ENCODE data around the gene HSD17B4.

Gene HSD17B4, protein sequence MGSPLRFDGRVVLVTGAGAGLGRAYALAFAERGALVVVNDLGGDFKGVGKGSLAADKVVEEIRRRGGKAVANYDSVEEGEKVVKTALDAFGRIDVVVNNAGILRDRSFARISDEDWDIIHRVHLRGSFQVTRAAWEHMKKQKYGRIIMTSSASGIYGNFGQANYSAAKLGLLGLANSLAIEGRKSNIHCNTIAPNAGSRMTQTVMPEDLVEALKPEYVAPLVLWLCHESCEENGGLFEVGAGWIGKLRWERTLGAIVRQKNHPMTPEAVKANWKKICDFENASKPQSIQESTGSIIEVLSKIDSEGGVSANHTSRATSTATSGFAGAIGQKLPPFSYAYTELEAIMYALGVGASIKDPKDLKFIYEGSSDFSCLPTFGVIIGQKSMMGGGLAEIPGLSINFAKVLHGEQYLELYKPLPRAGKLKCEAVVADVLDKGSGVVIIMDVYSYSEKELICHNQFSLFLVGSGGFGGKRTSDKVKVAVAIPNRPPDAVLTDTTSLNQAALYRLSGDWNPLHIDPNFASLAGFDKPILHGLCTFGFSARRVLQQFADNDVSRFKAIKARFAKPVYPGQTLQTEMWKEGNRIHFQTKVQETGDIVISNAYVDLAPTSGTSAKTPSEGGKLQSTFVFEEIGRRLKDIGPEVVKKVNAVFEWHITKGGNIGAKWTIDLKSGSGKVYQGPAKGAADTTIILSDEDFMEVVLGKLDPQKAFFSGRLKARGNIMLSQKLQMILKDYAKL

DNA sequence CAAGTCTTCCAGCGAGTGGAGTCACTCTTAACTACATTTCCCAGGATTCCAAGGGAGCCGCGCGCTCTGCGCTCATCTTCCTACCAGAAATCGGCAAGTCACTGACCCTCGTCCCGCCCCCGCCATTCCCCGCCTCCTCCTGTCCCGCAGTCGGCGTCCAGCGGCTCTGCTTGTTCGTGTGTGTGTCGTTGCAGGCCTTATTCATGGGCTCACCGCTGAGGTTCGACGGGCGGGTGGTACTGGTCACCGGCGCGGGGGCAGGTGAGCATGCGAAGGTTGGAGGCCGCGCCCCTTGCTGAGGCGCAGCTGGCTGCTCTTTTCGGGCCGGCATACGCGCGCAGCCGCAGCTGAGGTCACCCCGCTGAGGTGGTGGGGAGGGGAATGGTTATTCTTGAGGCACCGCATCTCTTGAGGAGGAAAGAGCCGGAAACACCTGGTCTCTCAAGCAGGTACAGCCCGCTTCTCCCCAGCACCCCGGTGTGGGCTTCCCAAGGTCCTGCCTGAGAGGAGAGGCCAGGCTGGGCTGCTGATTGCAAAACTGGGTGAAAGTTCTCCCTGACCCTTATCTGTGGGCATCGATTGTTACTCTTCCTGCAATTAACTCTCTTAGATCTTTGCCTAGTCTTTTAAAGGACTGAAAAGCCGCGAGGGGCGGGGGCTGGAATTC, at the start of gene HSD17B4:
TSS of gene HSD17B4 (plus strand) at position 125 of the 667 bp plus-strand sequence. CDS start at position 204, 79 bp downstream.
- DNase-seq, result peak; percentile 79 to 89

GRCh38 chr5:119402555-119402954, 49.7 kb upstream of the HSD17B4 start:
- DNase-seq, result no peak

- DNase-seq, result no peak
Measured at GRCh38 chr5:119404033-119404432, 48.3 kb upstream of the HSD17B4 start.

DNA sequence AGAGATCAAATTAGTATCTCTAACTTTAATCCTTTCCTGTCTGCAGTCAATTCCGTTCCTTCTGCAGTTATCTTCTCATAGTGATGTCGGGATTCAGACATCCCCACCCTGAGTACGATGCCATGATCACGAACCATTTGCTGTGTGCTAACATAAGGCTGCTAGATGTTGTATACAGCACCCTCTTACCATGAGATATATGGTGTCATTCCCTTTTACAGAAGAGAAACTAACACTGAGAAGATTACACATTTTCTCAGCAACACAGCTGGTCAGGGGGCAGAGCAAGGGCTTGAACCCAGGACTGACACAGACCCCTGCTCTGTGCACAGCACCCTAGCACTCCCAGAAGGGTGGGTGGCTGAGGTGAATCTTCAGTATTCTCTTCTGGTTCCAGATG, 46.9 kb upstream of the HSD17B4 start:
- peak in 1 of 2 donors; percentile 55 for DNase-seq

- DNase-seq, result peak; percentile 65 to 83
Measured at GRCh38 chr5:119406551-119407110, 45.7 kb upstream of the HSD17B4 start.

- no peak for DNase-seq
Measured at GRCh38 chr5:119409235-119409815, 43.0 kb upstream of the HSD17B4 start.

DNA sequence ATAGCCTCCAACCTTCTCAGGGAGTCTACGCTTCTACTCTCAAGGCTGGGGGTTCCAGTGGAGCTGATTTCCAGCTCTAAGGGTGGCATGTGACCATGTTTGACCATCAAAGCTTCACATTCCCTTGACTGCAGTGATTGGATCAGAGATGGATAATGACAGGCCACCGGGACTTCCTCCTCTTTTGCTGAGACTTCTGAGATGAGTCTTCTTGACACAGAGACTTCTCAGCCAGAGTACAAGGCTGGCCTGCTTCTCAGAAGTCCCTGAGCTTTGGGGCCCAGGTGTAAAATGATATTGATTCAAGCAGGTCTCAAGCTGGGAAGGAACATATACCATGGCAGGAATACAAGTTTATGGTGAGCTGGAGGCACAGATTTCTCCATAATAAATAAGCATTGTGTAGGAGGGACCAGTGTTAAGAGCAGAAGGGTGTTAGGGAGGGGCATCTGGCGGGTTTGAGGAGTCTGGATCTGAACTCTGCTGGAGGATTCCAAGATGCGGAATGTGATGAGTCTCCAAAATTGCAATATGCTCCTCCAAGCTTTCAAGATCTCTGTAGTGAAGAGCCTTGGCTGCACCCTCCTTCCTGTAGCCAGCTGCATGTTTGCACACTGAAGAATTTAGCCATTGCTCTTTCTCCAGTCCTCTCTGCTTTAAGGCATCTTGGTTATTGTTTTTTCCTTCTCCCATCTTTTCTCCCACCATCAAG, 41.7 kb upstream of the HSD17B4 start:
- DNase-seq, result no peak

DNA sequence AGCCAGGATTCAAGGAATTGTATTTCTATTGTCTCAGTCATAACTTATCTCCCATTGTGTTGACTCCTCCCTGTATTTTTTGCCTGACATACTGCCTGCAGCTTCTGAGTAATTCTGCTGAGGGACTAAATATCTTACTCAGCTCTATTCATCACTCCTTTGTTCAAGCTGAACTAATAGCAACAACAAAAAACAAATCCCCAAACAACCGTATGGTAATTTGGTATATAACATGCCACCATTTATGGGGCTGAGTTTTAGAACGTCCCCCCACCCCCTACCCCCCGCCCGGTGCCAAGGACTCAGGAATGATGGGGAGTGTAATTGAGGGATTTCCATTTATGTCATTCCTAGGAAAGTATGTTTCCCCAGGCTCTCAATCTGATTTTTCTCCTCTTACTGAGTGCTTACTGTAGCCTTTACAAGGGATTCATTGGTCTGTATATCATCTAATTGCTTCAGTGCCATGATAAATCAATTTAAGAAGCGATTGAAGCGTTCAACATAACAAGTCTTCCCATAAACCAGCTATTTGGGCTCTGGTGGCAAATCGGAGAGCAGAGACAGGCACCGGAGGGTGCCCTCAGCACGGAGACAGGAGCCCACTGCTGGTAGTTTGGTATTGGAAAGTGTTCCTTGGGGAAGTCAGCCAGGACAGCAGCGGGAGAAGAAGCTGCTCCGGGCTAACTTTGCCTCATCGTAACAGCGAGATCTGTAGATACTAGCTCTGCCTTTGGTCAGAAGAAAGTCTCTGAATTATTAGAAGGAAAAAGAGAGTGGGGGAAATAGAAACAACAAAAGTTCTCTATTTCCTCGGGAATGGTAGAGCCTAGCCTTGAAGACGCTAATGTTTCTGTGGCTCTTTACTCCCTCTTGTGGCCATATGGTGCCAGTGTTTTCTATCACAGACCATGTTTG, 40.7 kb upstream of the HSD17B4 start:
- DNase-seq, result peak; percentile 69 to 91

DNA sequence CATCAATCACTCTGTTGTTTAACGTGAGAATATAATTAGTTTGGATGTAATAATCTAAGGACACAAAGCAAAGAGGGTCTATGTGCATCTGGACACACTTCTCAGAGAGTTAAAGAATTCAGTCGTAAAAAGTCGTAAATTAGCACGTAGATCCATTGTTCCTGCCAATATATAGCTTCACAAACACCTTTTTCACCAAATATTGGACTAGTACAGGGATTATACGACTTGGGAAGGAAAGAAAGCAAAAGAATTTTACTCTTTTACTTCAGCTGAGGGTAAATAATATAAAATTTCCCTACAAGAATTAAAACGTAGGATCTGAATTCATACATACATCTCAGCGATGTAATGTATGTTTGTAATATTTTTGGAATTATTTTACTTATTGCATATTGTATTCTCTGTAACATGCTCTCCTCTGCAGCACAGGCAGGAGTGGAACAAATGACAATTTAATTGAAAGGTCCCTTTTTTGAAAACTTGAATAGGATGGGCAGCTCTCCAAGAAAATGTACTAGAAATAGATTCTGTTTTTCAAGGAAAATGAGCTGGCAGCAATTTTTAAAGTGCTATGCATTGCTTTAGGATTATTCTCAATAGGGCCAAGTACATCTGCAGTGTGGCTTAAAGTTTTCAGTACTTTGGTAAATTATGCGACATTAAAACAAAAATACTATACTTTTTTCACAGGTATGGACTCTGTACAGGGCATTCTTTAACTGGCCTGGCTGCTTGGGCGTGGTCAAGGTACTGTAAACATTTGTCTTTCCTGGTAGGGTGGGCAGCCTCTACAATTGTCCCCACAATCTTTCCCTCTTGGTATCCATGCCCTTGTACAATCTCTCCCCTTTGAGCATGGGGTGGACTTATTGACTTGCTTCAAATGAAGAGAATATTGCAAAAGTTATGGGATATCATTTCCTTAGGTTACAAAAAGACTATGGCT, 39.7 kb upstream of the HSD17B4 start:
- no peak for DNase-seq

DNA sequence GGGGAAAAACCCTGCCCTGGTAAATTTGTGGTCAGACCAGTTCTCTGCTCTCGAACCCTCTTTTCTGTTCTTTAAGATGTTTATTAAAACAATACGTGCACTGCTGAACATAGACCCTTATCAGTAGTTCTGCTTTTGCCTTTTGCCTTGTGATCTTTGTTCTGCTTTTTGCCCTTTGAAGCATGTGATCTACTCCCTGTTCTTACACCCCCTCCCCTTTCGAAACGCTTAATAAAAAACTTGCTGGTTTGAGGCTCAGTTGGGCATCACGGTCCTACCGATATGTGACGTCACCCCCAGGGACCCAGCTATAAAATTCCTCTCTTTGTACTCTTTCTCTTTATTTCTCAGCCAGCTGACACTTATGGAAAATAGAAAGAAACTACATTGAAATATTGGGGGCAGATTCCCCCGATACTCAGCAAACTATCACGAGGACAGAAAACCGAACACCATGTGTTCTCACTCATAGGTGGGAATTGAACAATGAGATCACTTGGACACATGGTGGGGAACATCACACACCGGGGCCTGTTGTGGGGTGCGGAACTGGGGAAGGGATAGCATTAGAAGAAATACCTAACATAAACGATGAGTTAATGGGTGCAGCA, 38.1 kb upstream of the HSD17B4 start:
- peak; percentile 66 to 88 for DNase-seq

- DNase-seq, result no peak
Measured at GRCh38 chr5:119417891-119418605, 34.2 kb upstream of the HSD17B4 start.

DNA sequence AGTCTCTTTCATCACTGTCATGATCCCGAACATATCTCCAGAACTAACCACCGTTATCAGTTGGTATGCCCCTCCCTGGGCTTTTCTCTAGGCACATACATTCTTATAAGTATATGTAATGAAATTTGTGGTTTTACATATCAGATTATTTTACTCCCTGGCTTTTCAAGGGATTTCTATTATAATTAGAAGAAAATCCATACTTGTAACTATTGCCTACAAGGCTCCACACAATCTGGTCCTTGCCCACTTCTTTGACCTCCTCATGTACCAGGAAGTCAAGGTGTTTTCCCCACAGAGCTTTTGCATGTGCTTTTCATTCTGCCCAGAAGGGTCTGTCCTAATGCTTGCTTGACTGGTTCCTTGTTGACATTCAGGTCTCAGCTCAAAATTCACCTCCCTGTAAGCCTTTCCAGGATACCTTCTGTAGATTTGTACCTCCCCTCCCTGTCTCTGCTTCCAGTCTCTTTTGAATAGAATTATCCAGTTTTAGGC, 33.6 kb upstream of the HSD17B4 start:
- peak in 1 of 2 donors; percentile 49 for DNase-seq

- peak in 1 of 2 donors; percentile 54 for DNase-seq
Measured at GRCh38 chr5:119420169-119420568, 32.1 kb upstream of the HSD17B4 start.

DNA sequence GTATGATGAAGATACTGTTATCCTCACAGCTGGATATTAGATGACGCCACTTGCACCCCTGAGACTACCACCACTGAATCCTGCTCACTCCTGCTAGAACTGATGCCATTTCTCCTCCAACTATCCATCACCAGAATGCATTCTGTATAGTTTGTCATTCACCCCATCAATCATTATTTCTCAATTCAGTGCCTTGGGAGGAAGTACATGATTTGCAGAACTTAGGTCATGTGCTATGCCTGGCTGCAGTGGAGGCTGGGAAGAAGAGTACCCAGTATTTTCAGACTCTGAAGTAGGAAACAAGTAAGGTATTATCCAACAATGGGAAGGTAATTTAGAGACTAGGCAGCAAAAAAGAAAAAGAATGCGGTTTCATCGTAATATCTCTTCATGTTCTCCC, 26.2 kb upstream of the HSD17B4 start:
- DNase-seq, result peak; percentile 63 to 80

DNA sequence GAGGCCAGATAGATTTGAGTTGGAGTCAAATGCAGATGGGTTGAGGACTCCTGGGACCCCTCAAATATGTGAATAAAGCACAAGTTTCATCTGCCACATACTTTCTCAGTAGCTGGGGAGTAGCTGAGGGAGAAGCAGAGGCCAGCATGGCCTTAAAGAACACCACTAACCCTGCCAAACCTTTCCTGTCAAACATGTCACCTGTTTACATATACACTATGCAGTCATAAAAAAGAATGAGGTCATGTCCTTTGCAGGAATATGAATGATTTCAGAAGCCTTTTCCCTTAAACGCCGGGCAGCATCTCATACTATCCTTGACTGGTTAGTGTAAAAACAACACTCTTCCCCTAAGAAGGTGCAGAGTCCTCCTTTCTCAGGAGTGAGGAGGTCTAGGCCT, 25.2 kb upstream of the HSD17B4 start:
- no peak for DNase-seq

- DNase-seq, result peak; percentile 61 to 88
Measured at GRCh38 chr5:119427596-119427995, 24.7 kb upstream of the HSD17B4 start.

DNA sequence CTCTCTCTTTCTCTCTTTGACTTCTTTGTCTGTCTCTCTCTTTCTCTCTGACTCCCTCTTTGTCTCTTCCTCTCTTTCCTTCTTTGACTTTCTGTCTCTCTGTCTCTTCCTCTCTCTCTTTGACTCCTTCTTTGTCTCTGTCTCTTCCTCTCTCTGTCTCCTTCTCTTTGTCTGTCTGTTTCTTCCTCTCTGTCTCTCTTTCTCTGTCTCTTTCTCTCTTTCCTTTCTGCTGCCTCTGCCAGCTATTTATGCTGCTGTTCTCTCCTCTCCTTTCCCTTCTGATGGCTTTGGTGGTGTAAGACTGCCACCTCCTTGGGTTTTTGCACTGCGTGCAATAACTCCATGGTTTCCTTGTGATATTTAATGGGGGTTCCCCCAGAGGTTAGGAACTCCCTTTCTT, 24.1 kb upstream of the HSD17B4 start:
- peak; percentile 72 to 83 for DNase-seq

- DNase-seq, result peak; percentile 33 to 70
Measured at GRCh38 chr5:119428574-119428973, 23.7 kb upstream of the HSD17B4 start.
